Measurements from ENCODE around the gene ZNF107.

ZNF107 gene

DNA sequence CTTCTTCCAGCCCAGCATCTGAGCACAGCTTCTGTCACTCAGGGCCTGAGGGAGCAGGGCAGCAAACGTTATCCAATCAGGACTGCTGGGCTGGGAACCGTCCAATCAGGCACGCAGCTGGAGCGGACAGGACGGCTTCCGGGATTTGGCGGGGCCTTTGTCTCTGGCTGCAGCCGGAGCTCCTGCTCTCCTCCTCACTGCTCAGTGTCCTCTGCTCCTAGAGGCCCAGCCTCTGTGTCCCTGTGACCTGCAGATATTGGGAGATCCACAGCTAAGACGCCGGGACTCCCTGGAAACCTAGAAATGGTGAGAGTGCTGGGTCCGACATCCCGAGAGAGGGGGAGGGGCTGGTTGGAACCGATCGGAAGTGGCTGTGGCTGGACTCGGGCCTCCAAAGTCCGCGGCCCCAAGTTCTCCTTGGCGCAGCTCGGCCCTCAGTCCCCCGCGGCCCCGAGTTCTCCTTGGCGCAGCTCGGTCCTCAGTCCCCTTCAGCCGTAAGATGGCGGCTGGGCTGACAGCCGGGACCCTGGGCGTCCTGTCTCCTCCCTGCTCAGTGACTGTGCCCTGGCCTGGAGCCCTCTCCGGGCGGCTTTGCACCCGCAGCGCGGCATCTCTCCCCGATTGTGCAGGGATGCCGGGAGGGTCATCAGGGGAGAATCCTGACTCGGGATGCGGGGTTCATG, at the start of gene ZNF107:
TSS of gene ZNF107 (plus strand) at position 154 of the 683 bp plus-strand sequence. CDS start at position 304, 150 bp downstream.
- DNase-seq (ENCODE audit: extremely low read depth in 1 of 2, low read depth in 1 of 2): peak; percentile 66 to 68

DNA sequence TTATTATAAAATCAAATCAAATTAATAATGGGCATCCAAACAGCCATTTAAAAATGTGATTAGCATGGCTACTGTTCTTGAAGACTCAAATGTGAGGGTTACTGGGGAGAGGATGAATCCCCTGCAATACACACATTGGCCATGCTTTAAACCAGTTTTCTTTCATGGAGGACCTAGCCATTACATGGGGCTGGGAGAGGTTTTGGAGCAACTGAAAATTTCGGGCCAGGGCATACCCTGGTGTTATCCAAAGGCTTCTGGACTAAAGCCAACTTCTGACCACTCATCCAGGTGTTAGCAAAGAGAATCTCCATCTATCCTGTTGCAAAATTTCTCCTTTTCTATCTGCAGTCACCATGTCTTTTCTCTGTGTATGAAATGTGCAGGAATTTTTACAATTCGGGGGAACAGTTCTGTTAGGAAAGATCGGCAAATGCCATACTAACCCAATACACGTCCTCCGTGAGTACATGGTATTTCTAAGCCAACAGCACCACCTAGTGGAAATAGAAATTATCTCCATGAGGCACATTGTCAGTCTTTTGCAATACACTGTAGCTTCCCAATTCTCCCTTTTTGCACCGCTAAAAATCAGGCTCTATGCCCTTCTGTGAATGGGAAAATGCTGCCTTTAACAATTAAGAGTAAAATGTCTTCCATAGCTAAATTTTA, 47.0 kb upstream of the ZNF107 start:
- no peak for DNase-seq (ENCODE audit: extremely low read depth in 1 of 2, low read depth in 1 of 2)

DNA sequence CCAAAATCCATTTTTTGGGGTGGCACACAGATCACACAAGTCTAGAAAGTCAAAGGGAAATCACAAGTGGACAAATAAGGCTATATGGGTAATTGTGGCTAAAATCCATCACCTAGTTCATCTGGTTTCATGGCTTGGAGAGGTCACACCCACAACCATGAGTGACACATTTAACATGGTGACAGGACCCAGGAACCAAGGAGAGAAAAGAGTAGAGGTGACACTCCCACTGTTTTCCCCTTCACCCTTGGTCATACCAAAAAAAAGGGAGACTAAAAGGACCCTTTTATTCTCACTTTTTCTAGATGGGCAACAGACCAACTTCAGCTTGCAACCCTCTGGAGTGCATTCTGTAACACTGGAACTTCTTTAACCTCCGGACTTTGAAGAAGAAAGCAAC, 46.2 kb upstream of the ZNF107 start:
- no peak for DNase-seq (ENCODE audit: extremely low read depth in 1 of 2, low read depth in 1 of 2)

DNA sequence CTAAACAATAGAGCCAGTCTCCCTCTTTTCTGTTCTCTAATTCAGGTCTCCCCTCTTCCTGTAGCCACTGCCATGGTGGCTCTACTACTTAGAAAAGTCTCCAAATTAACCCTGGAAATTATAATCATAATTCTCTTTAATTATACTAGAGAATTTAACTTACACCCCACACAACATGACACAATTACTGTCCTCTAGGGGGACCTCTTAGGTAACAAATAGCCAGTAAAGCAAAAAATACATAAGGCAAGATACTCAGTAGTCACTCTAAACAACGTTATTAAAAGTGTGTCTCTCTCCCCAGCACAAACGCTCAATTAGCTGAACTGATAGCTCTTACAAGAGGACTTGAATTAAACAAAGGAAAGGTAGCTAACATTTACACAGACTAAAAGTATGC, 44.3 kb upstream of the ZNF107 start:
- no peak for DNase-seq (ENCODE audit: extremely low read depth in 1 of 2, low read depth in 1 of 2)

DNA sequence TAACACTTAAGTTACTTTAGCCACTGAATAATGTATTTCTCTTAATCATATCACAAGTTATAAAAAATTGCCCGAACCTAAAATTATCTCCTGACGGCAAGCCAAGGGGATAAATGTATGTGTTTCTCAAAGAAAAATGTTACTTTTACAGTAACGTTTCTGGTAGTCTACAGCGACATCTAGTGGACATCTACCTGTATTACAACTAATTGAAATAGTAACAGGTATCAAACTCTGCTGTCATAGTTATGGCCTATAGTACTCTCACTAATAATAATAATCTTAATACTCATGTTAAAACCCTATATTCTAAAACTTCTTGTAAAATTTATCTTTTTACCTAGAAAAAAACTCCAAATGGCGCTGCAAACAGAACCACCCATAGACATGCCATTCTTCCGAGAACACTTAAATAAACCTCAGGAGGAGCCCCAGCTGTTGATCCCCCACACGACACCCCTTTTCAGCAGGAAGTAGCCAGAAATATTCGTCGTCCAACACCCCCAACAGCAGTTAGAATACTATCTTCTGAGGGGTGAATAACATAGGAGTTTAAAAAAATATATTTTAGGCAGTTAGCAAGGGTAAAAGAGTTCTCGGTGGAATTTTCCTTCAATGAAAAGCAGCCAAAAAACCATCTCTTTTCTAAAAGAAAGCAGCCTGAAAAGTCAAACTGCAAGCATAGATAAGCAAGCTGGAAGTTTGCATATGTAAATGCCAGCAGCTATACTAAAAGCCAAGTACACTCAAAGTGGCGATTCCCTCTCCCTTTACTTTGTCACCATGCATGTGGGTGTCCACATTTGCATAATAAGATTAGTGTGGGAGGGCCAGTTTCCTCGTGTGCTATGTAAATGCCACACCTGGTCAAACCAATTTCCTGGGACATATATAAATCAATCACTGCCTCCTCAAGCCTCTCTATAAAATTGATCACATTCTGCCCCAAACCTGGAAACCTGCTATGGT, 40.5 kb upstream of the ZNF107 start:
- no peak for DNase-seq (ENCODE audit: extremely low read depth in 1 of 2, low read depth in 1 of 2)

DNA sequence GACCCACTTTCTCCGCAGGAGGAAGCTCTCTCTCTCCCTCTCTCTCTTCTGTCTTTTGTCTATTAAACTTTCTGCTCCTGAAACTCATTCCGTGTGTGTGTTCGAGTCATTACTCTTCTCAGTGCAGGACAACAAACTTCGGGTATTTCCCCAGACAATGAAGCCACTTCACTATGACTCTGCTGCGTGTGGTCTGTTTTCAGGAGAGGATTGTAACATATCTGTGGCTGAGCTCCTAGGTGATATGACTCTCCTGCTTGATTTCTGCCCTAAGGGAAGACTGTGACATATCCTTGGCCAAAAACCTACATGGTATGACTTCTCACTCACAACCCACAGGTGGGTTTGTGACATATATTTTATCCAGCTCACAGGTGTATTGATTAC, 39.9 kb upstream of the ZNF107 start:
- no peak for DNase-seq (ENCODE audit: extremely low read depth in 1 of 2, low read depth in 1 of 2)

DNA sequence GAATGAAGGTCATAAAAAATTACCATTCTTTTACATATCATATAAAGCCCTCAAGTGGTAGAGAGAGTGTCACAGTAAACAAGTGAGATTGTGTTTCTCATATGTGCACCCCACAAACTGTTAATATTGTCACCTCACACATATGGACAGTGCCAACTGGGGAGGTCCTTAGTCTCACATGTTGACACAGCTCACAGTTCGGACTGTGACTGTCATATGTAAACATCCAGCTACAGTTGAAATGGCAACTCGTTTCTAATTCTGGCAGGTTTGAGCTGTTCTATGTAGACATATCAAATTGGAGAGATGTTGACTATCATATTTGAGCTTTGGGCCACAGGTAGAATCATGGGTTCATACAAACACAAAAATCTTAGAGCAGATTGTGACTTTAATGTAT, 39.4 kb upstream of the ZNF107 start:
- no peak for DNase-seq (ENCODE audit: extremely low read depth in 1 of 2, low read depth in 1 of 2)

DNA sequence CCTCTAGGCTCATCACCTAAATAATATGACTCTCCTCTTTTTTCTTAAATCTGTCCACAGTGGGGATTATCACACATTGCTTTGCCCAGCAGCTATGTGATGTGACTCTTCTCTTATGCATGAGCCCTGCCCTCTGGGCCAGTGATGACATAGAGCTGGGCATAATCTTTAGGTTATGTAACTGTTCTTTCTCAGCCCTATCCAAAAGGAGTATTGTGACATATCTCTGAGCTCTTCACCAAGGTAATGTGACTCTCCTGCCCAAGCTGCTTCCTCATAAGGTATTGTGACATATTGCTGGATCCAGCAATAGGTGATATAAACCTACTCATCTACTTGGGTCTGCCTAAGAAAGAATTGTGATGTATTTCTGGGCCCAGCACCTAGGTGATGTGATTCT, 37.7 kb upstream of the ZNF107 start:
- no peak for DNase-seq (ENCODE audit: extremely low read depth in 1 of 2, low read depth in 1 of 2)

DNA sequence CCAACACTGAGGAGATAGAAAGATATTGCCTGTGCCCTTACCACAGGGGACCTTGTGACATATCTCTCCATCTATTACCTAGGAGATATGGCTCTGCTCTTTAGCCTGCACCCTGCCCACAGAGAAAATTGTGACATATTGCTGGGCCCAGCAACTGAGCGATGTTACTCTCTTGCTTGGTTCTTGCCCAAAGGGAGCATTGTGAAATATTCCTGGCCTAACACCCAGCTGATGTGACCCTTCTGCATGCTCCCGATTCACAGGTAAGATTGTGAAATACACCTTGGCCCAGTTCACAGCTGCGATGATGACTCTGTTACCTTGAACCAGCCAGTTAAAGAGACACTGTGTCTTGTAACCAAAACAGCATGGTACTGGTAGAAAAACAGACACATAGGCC, 37.2 kb upstream of the ZNF107 start:
- DNase-seq (ENCODE audit: extremely low read depth in 1 of 2, low read depth in 1 of 2): no peak

DNA sequence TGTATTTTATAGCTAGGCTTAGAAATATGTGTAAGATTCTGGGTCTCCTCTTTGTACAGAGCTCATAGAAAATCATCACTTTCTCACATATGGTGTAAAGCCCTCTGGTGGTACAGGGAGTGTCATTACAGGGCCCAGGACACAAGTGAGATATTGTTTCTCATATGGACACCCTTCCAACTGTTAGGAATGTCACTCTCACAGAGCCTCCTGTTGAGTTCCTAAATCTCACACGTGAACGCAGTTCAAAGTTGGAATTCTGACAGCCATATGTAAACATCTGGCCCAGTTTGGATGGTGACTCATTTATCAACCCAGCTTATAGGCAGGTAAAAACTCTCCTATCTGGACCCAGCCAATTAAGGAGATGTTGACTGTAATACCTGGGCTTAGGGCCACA, 35.4 kb upstream of the ZNF107 start:
- DNase-seq (ENCODE audit: extremely low read depth in 1 of 2, low read depth in 1 of 2): no peak

DNA sequence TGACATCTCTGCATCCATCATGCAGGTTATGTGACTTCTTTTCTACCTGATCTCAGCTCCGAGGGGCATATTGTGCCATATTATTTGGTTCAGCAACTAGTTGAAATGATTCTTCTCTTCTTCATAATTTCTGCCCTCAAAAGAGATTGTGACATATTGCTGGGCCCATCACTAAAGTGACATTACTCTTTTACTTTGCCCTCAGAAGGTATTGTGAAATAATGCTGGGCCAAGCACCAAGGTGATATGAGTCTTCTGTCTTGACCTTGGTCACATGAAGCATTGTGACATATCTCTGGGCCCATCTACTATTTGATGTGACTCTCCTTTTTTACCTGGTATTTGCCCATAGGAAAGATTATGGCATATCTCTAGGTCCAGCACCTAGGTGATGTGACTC, 33.9 kb upstream of the ZNF107 start:
- DNase-seq (ENCODE audit: extremely low read depth in 1 of 2, low read depth in 1 of 2): no peak

DNA sequence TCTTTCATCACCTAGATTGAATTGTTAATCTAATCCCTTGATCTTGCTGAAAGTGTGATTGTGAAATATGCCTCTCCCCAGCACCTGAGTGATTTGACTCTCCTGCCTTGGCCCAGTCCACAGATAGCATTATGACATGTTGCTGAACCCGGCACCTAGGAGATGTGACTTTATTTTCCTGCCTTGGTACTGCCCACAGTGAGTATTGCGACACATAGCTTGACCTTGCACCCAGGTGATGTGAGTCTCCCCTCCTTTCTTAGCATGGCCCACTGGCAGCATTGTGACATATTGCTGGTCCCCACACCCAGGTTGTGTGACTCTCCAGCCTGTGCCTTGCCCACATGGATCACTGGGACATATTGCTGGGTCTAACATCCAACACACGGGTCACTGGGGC, 32.5 kb upstream of the ZNF107 start:
- no peak for DNase-seq (ENCODE audit: extremely low read depth in 1 of 2, low read depth in 1 of 2)

DNA sequence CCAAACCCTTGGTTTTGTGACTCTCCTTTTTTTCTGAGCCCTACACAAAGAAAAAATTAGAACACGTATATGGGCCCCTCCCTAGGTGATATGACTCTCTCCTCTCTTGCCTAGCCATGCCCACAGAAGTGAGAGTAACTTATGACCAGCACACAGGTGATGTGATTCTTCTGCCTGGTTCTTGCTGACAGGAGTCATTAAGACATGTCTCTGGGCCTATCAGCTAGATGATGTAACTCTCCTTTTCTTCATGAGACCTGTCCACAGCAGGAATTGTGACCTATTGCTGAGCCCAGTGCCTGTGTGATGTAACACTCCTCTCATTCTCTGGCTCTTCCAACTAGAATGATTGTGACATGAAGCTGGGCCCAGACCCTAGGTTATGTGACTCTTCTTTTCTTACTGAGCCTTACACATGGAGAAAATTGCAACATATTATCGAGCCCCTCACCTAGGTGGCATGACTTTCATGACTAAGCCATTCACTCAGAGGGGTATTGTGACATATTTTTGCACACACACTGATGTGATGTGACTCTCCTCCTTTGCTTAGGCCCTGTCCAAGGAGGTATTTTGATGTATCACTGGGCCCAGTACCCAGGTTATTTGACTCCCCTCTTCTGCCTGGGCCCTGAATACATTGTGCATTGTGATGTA, 31.4 kb upstream of the ZNF107 start:
- no peak for DNase-seq (ENCODE audit: extremely low read depth in 1 of 2, low read depth in 1 of 2)

DNA sequence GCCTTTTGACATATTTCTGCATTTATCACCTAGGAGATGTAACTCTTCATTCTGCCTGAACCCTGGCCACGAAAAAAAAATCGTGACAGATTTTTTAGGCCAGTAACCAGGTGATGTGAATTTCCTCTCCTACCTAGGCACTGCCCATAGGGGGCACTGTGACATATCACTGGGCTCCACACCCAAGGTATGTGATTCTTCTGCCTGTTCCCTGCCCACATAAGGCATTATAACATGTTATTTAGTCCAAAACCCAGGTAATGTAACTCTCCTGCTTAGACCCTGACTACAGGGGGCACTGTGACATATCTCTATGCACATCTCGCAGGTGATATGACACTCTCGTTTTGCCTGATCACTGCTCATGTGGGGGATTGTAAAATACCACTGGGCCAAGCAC, 29.5 kb upstream of the ZNF107 start:
- DNase-seq (ENCODE audit: extremely low read depth in 1 of 2, low read depth in 1 of 2): no peak

DNA sequence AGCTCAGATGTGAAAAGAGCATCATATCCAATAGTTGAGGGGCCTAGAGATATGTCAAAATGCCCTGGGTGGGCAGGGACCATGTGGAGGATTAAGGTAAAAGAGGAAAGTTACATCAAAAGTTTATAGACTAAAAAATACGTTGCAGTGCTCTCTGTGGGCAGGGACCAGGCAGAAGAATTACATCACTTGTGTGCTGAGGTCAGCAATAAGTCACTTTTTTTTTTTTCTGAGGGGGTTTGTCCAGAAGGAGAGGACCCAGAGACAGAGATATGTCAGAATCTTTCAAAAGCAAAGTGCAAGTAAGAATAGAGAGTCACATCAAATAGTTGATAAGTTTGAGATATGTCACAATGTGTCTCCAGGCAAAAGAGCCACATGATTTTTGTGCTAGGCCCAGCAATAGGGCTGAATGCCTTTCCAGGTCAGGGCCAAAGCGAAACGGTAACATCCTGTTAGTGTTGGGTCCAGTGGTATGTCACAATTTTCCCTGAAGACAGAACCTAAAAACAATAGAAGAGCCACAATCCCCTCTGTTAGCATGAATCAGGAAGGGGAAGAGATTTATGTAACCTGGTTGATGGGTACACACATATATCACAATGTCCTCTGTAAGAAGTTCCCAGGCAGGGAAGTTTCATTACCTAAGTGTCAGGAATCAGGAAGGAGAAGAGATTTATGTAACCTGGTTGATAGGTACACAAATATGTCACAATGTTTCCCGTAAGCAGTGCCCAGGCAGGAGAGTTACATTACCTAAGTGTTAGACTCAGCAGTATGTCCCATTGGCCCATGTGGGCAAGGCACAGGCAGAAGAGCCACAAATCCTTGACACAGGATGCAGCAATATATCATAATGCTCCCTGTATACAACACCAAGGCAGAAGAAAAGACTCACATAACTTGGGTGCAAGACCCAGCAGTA, 28.1 kb upstream of the ZNF107 start:
- DNase-seq (ENCODE audit: extremely low read depth in 1 of 2, low read depth in 1 of 2): no peak

DNA sequence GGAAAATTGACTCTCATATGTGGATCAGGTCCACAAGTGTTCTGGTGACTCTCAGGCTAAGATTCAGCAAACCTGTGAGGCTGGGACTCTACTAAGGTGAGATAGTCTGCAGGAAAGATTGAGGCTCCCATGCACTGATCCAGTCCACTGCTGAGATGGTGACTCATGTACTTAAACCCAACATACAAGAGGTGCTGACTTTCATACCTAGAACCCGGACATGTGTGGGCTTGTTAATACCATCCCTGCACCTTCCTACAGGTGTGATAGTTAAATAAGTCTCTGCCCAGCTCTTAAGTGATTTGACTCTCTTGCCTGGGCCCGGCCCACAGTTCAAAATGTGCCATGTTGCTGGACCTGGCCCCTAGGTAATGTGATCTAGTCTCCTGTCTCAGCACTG, 27.1 kb upstream of the ZNF107 start:
- no peak for DNase-seq (ENCODE audit: extremely low read depth in 1 of 2, low read depth in 1 of 2)

DNA sequence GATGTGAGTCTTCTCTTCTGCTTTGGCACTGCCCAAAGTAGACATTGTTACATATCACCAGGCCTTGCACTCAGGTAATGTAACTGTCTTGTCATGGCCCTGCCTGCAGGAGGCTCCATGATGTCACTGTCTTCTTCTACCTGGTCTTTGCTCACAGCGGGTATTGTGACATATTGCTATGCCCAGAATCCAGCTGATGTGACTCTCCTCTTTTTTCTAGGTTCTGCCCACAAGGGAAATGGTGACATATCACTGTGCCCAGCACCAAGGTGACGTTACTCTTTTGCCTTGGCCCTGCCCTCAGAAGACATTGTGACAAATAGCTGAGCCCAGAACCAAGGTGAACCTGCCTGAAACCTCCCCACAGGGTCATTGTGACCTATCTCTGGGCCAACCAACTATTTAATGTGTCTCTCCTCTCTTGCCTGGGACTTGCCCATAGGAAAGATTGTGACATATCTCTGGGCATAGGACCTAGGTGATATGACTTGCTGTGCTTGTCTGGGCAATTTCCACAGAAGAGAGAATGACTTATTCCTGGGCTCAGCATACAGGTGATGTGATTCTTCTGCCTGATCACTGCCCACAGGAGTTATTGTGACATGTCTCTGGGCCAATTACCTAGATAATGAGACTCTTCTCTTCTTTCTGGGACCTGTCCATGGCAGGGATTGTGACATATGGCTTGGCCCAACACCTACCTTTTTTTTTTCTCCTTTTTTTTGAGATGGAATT, 26.5 kb upstream of the ZNF107 start:
- no peak for DNase-seq (ENCODE audit: extremely low read depth in 1 of 2, low read depth in 1 of 2)

DNA sequence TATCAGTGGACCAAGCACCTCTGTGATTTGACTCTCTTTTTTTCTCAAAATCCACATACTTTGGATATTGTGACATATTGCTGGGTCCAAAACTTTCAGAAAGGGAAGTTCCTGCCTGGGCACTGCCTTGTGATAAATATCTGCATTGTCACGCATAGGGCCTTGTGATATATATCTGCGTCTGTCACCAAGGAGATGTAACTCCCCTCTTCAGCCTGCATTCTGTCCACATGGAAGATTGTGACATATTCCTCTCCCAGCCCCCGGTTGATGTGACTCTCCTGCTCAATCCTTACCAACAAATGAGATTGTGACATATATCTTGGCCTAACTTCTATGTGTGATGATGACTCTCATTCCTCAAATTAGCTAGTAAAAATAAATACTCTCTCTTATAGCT, 25.4 kb upstream of the ZNF107 start:
- DNase-seq (ENCODE audit: extremely low read depth in 1 of 2, low read depth in 1 of 2): no peak

DNA sequence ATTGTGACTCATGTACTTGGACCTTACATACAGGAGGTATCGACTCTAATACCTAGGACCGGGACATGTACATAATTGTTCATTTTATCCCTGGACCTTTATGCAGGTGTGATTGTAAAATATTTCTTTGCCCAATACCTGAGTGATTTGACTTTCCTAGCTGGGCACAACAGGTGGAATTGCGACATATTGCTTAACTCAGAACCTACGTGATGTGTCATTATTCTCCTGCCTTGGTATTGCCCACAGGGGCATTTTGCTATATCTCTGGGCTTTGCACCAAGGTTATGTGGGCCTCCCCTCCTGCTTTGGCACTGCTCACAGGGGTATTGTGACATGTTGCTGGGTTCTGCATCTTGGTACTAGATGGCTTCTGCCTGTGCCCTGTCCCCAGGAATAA, 23.9 kb upstream of the ZNF107 start:
- no peak for DNase-seq (ENCODE audit: extremely low read depth in 1 of 2, low read depth in 1 of 2)

Measured in activated CD8-positive, alpha-beta memory T cell treated with anti-CD3 and anti-CD28 coated beads for 1 hour (primary cell).